NCI-H748 (cell line): ENCODE measurements around the gene GALR1.
"Not testable (repeated sequence)": the region's sequence is repeated elsewhere in the genome, so short reads cannot be mapped to it uniquely, and the experiment has no call there.

Experiments used
- DNase-seq: peaks from one replicate; lab custom pipeline; 2025; ENCODE audit not compliant: unreplicated experiment; lab: John Stamatoyannopoulos, UW

The GALR1 gene

DNA sequence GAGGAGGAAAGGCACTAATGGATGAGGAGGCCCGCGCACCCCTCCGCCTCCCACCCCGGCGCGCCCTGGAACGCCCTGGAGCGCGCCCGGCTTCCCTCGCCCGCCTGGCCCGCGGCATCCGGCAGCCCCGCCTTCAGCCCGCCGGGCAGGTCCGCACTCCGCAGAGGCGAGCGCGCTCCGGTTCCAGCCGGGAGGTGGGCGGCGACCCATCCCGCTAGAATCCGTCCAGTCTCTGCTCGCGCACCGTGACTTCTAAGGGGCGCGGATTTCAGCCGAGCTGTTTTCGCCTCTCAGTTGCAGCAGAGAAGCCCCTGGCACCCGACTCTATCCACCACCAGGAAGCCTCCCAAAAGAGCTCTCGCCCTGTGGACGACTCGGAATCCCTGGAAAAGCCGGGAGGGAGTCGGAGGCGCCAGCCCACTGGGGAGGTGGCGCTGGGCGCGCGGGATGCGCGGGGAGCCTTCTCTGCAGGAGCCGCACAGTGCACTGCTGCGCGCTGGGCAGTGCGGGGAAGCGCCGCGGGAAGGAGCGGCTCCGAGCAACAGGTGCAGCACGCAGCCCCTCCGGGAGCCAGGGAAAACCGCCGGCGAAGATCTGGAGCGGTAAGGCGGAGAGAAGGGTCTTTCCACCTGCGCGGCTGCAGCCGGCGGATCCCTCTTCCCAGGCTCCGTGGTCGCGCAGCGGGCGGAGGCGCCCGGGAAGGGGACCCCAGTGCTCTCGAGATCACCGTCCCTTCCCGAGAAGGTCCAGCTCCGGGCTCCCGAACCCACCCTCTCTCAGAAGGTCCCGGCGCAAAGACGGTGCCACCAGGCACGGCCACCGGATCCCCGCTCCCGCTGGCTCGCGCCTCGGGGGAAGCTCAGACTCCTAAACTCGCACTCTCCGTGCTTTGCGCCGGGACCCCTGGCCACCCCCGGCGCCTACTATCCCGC is at the start of gene GALR1:
Gene GALR1, plus strand, starts transcription at position 280 of the 932 bp plus-strand sequence. CDS start 701 bp downstream, outside the sequence.
- peak; percentile 81 for DNase-seq

GRCh38 chr18:77201506-77201905 is 48.1 kb upstream of the GALR1 start:
- DNase-seq = no peak

DNA sequence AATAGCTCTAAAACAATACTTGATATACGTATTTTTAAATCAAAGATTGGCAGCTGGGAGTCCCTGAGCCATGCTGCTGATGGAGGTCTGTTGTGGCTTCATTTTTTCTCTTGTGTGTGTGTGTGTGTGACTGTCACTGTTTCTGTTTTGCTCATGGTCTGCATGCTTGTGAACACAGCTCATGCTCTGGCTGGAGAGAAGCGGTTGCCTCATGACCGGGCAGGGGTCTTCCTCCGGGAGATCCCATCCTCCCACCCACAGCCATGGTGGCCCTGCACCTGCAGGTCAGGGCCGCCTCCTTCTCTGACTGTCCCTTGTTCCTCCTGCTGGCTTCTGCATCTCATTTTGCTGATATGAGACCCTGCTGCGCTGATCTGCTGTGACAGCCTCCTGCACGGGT is 47.3 kb upstream of the GALR1 start:
- DNase-seq = no peak

GRCh38 chr18:77203071-77203470 is 46.6 kb upstream of the GALR1 start:
- DNase-seq = no peak

DNA sequence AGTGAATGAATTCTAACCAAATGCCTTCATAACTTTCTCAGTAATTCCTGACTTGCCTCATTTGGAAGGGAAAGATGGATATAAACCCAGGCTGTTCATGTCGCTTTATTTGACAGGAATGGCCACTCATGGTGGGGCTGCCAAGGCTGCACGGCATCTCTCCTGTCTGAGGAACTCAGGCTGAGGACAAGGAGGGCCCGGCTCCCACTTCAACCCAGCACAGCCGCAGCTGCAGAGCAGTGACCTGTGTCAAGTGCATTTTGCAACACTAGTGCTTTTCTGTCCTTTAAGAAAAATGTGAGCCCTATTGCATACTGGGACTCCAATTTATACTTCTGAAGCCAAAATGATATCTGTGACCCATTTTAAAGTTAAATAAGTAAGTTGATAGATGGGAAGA is 45.8 kb upstream of the GALR1 start:
- no peak for DNase-seq

DNA sequence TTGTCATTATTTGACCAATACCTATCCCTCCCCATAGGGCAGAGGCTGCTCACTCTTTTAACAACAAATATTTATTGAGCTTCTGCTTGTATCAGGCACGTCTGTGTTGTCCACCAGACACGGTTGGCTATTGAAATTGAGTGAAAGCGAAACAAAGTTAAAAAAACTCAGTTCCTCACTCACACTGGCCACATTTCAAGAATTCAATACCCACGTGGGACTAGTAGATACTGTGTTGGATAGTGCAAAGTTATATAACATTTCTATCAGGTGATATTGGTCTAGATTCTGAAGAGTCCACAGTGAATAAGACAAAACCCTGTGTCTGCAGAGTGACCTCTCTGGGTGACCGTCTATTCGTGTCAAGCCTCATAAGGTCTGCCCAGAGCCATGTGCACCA is 43.9 kb upstream of the GALR1 start:
- no peak for DNase-seq

GRCh38 chr18:77206676-77207374 is 42.8 kb upstream of the GALR1 start:
- DNase-seq = no peak

- DNase-seq = peak; percentile 33
These were observed 42.1 kb upstream of the GALR1 start for GRCh38 chr18:77207540-77207939.

DNA sequence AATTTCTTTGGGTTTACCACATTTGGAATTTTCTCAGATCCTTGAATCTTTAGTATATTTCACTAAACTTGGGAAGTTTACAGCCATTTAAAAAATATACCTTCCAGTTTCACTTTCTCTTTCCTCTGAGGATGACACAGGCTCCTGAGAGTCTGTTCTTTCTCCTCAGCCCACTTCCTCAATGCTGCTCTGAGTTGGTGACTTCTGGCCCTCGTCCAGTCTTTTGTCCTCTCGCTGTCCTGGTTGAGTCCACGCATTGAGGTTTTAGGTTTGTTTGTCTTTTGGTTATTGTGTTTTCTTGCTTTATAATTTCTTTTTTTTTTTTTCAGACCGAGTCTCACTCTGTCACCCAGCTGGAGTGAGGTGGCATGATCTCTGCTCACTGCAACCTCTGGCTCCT is 40.7 kb upstream of the GALR1 start:
- no peak for DNase-seq

DNA sequence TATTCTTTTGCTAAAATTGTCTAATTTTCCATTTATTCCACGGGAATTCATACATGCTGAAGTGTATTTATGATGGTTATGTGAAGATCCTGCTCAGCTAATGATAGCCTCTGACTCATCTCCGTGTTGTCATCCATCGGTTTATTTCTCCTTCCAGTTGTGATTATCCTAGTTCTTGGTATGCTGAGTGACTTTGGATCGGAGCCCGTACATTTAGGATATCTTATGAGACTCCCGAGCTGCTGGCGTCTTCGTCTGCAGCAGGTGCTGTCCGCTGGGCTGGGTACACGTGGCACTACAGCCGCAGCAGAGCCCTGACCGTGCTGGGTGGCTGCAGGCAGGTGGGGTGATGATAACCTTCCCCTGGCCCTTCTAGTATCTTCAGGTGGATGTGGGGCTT is 40.1 kb upstream of the GALR1 start:
- DNase-seq = no peak

GRCh38 chr18:77210249-77210648 is 39.4 kb upstream of the GALR1 start:
- DNase-seq = no peak

DNA sequence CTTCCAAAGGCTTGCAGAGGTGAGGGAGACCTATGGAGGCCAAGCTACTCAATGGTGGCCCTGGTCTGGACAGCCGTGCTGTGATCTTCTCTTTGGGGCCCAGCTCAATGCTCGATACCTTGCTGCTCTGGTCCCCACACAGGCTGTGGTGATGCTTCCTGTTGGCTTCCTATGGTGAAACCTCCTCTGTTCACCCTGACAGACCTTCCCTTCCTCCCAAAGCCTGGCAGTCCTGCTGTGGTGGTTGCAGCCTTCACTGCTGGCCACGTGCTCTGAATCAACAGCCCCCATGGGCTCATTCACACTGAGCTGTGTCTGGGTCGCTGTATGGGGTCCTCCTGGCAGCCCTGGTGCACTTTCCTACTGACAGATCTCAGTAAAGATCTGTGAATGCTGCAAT is 31.0 kb upstream of the GALR1 start:
- no peak for DNase-seq

DNA sequence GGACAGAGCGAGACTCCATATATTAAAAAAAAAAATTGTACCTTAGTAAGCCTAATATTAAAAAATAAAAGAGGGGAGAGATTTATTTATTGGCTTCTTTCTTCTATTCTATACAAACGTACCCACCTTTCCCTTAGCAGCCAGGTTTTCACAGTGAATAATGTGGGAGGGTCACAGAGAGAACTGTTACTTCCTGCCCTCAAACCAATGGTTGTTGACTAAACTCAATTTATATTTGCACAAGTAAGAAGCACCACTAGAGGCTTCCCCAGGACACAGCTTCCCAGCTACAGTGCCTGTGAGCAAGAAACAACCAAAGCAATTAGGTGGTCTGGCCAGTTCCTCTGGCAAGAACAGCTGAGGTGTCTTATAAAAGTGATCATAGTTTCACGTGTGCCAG is 28.9 kb upstream of the GALR1 start:
- peak; percentile 48 for DNase-seq

GRCh38 chr18:77222464-77222863 is 27.2 kb upstream of the GALR1 start:
- DNase-seq = no peak

DNA sequence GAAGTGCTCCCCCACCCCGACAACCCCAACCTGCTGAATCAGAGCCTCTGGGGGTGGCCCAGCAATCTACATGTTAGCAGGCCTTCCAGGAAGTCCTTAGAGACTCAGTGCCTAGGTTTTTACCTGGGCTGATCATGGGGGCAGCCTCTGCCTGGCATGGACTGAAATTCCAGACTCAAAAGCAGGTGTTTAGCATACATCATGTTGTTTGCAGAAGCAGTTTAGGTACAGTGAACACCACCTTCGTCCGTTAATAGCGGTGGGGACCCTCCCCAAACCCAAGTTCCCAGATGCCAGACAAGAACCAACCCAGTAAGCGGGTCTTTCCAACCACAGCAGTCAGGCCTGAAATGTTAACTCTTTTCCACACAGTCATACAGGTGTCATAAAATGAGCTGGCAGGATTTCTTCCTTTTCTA is 26.4 kb upstream of the GALR1 start:
- DNase-seq = no peak

DNA sequence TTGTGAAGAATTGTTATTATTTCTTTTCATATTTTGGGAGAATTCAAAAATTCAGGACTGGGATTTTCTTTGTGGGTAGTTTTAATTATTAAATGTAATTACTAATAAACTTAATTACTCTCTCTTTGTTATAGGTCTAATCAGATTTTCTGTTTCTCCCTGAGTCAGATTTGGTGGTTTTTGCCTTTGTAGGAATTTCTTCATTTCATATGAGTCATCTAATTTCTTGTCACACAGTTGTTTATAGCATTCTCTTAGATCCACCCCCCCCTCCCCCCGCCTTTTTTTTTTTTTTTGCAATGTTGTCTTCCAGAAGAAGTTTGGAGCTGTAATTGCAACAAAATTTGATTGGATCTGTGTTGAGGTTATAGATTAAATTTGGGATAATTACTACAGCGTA is 26.0 kb upstream of the GALR1 start:
- no peak for DNase-seq

DNA sequence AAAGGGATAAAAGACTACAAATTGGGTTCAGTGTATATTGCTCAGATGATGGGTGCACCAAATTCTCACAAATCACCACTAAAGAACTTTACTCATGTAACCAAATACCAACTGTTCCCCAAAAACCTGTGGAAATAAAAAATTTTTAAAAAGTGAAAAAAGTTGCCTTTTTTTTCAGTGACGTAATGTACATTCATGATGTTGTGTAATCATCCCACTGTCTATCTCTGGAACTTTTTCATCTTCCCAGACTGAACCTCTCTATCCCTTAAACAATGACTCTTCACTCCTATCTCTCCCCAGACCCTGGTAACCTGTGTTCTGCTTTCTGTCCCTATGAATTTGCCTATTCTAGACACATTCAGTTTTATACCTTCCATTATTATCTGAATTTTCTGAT is 19.0 kb upstream of the GALR1 start:
- DNase-seq = no peak

GRCh38 chr18:77234504-77235365 is 14.9 kb upstream of the GALR1 start:
- no peak for DNase-seq

- not testable (repeated sequence) for DNase-seq
These were observed 10.4 kb upstream of the GALR1 start for GRCh38 chr18:77239285-77239684.

- peak; percentile 66 for DNase-seq
These were observed 627 bp upstream of the GALR1 start for GRCh38 chr18:77248873-77249568.

DNA sequence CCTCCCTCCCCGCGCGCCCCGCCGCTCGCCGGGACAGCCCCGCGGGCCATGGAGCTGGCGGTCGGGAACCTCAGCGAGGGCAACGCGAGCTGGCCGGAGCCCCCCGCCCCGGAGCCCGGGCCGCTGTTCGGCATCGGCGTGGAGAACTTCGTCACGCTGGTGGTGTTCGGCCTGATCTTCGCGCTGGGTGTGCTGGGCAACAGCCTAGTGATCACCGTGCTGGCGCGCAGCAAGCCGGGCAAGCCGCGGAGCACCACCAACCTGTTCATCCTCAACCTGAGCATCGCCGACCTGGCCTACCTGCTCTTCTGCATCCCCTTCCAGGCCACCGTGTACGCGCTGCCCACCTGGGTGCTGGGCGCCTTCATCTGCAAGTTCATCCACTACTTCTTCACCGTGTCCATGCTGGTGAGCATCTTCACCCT is 865 bp downstream of the GALR1 start:
- peak; percentile 41 for DNase-seq
